ENCODE results near the gene CHRM4.
A peak's percentile ranks its signal among the peaks of the same experiment; 100 is the strongest.

The CHRM4 gene

DNA sequence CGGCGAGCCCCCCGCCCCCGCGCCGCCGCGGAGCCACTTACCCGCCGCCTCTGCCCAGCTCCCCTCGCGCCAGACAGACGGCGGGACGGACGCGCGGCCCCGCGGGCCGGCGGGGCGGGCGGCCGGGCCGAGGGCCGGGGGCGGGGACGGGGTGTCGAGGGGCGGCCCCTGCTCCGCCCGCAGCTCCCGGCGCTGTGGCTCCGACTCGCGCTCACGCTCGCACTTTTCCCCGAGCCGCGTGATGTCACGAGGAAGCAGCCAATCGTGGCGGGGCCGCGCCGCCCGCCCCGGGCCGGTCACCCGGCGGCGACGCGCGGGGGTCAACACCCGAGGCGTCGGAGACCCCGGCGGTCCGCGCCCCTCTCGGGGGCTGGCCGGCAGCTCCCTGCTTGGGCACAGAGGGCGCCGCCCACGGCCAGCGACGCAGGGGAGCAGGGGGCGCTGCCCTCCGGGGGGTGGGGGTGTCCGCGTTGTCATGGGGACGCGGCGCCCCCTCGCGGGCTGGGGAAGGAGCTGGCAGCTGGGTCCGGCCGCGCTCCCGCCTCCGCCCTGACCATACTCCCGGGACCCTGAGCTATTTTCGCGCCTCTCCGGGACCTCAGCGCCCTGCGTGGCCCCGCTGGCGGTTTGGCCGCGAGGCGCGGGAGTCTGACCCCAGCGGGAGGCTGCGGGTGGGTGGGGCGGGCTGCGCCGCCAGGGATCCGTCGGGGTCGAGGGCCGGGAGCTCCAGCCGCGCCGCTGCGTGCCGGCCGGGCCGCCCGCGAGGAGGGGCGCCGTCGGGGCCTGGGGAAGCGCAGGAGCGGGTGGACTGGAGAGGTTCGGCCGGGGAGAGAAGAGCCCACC, at the start of gene CHRM4:
TSS of gene CHRM4 (minus strand) at position 199 of the 843 bp plus-strand sequence. CDS start 5,219 bp downstream, outside the sequence.
- Histone ChIP-seq H3K9ac (ENCODE audit: insufficient read length) (no peak within 1 kb of the TSS), H3K9me3 (ENCODE audit: low read depth, low read length) (no peaks in the 10 kb centered on the region), H3K4me3 (peak within 1 kb of the TSS; percentile 71), H3K36me3 (ENCODE audit: insufficient read depth, low read length) (no peaks in the 10 kb centered on the region), H3K27ac (no peak within 1 kb of the TSS)
- DNase-seq (ENCODE audit: low read depth, low spot score) = no peak
- TF ChIP-seq FOXP2 (optimal IDR thresholded peaks at IDR 0.05; ENCODE audit: control extremely low read depth, extremely low read length, insufficient read depth) = no peak
- TF ChIP-seq POLR2AphosphoS5 (IDR thresholded peaks at IDR 0.05; ENCODE audit: borderline replicate concordance, low read depth, low read length) = no peak
- TF ChIP-seq EZH2 (IDR thresholded peaks at IDR 0.05) = no peak

DNA sequence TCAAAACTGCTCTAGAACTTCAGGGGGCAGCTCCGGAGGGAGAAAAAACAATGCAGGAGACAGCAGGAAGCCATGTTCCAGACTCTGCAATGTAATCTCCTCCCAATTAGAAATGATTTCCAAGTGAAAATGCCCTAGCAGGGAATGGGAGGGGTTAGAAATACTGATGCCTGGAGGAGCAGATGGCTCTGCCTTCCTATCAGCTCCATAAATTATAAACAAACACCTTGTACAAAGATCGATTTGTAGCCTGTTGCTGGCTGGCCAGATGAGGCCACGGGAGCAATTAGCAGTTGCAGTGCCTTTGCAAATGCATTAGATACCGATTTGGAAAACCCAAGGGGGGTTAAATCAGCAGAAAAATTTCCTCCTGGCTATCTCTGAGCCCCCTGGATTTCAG, 46.6 kb upstream of the CHRM4 start:
- no peak overlapping the region for H3K4me3 ChIP-seq
- H3K36me3 ChIP-seq (ENCODE audit: insufficient read depth, low read length) = peaks cover 35% of the 10 kb centered on the region
- no peak overlapping the region for H3K27ac ChIP-seq
- no peak for DNase-seq (ENCODE audit: low read depth, low spot score)
- no peak overlapping the region for H3K9ac ChIP-seq (ENCODE audit: insufficient read length)
- no peaks in the 10 kb centered on the region for H3K9me3 ChIP-seq (ENCODE audit: low read depth, low read length)
- no peak for TF ChIP-seq FOXP2 (optimal IDR thresholded peaks at IDR 0.05; ENCODE audit: control extremely low read depth, extremely low read length, insufficient read depth)
- no peak for TF ChIP-seq EZH2 (IDR thresholded peaks at IDR 0.05)
- TF ChIP-seq POLR2AphosphoS5 (IDR thresholded peaks at IDR 0.05; ENCODE audit: borderline replicate concordance, low read depth, low read length) = no peak

DNA sequence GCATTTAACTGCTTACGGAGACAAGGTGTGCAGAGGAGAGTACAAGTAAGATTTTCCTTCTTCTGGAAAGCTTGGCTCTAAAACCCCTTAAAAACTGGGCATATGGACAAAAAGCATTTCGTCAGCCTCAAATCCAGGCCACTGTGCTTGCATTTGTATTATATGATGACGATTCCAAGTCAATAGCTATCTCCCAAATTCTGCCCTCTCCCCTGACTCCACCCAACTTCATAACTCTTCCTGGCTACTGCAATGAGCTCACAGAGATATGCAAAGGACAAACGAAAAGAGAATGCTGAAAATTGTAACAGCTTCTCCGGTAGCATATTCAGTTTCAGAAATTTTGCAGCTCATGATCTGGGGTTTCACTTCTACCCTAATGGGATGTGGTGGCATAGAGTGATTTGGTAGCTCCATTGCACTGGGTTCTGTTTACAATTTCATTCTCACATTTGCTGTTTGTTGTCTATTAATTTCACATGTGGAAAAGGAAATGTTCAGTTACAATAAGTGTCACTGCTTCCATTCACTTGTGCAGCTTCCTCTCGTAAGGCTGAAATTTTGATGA, 45.6 kb upstream of the CHRM4 start:
- no peak for DNase-seq (ENCODE audit: low read depth, low spot score)
- TF ChIP-seq POLR2AphosphoS5 (IDR thresholded peaks at IDR 0.05; ENCODE audit: borderline replicate concordance, low read depth, low read length) = no peak
- TF ChIP-seq FOXP2 (optimal IDR thresholded peaks at IDR 0.05; ENCODE audit: control extremely low read depth, extremely low read length, insufficient read depth) = no peak
- TF ChIP-seq EZH2 (IDR thresholded peaks at IDR 0.05) = no peak
- Histone ChIP-seq H3K36me3 (ENCODE audit: insufficient read depth, low read length) (peaks cover 32% of the 10 kb centered on the region), H3K9me3 (ENCODE audit: low read depth, low read length) (no peaks in the 10 kb centered on the region), H3K9ac (ENCODE audit: insufficient read length) (no peak overlapping the region), H3K4me3 (no peak overlapping the region), H3K27ac (no peak overlapping the region)

DNA sequence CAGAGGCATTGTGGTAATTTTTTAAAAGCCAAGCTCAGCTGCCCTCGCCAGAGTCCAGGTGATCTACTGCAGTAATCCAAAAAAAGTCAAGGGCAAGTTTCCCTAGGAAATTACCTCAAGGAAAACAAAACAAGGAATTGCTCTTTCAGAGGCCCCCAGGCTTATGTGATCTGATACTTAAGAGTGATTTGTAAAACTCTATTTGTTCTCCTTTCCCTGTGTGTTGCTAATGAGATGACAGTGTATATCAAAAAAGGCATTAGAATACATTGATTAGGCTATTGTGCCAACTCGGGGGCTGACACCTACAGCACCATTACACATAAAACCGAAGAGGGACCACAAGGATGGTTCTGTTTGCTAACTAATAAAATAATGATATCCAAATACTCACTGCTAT, 44.5 kb upstream of the CHRM4 start:
- Histone ChIP-seq H3K9ac (ENCODE audit: insufficient read length) (no peak overlapping the region), H3K9me3 (ENCODE audit: low read depth, low read length) (no peaks in the 10 kb centered on the region), H3K36me3 (ENCODE audit: insufficient read depth, low read length) (peaks cover 26% of the 10 kb centered on the region; the same call in 1 of the 2 replicates), H3K27ac (no peak overlapping the region), H3K4me3 (no peak overlapping the region)
- no peak for DNase-seq (ENCODE audit: low read depth, low spot score)
- TF ChIP-seq FOXP2 (optimal IDR thresholded peaks at IDR 0.05; ENCODE audit: control extremely low read depth, extremely low read length, insufficient read depth) = no peak
- TF ChIP-seq EZH2 (IDR thresholded peaks at IDR 0.05) = no peak
- TF ChIP-seq POLR2AphosphoS5 (IDR thresholded peaks at IDR 0.05; ENCODE audit: borderline replicate concordance, low read depth, low read length) = no peak

DNA sequence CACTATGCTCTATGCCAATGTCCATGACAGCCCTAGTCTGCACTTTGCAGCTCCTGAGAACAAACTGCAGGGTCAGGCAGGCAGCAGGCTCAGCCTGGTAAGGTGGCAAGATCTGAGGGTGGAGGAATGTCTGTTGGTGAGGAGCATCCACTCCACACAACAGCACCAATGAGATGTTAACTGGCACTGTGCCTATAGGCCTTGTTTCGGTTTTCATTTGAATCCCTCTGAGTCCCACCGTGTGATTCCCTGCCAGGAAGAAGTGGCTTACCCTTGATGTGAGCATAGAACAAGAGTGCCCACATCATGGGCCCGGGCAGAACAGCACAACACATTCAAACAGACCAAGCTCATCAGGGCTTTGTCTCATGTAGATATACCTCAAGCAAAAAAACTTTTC, 44.1 kb upstream of the CHRM4 start:
- DNase-seq (ENCODE audit: low read depth, low spot score) = no peak
- TF ChIP-seq FOXP2 (optimal IDR thresholded peaks at IDR 0.05; ENCODE audit: control extremely low read depth, extremely low read length, insufficient read depth) = no peak
- TF ChIP-seq EZH2 (IDR thresholded peaks at IDR 0.05) = no peak
- TF ChIP-seq POLR2AphosphoS5 (IDR thresholded peaks at IDR 0.05; ENCODE audit: borderline replicate concordance, low read depth, low read length) = no peak
- Histone ChIP-seq H3K9me3 (ENCODE audit: low read depth, low read length) (no peaks in the 10 kb centered on the region), H3K9ac (ENCODE audit: insufficient read length) (no peak overlapping the region), H3K27ac (no peak overlapping the region), H3K36me3 (ENCODE audit: insufficient read depth, low read length) (peaks cover 23% of the 10 kb centered on the region; the same call in 1 of the 2 replicates), H3K4me3 (no peak overlapping the region)

DNA sequence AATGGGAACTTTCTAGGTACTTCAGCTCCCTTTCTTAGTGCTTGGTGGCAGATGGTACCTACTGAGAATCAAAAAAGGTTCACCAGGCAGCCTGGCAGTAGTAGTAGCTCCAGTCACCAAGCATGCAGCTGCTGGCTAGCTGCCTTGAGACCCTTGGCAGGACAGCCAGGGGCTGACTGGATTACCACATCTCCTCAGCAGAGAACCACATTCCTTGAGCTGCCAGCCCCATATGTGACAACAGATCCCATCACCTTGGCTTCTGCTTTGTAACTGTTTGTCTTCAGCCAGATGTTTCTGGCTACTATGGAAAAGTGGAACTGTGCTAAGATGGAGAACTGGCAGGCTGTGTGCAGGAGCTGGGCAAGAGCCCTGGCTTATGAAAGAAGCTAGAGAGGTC, 39.6 kb upstream of the CHRM4 start:
- Histone ChIP-seq H3K27ac (no peak overlapping the region), H3K36me3 (ENCODE audit: insufficient read depth, low read length) (peaks cover 21% of the 10 kb centered on the region), H3K9ac (ENCODE audit: insufficient read length) (no peak overlapping the region), H3K4me3 (no peak overlapping the region), H3K9me3 (ENCODE audit: low read depth, low read length) (no peaks in the 10 kb centered on the region)
- TF ChIP-seq POLR2AphosphoS5 (IDR thresholded peaks at IDR 0.05; ENCODE audit: borderline replicate concordance, low read depth, low read length) (no peak), FOXP2 (optimal IDR thresholded peaks at IDR 0.05; ENCODE audit: control extremely low read depth, extremely low read length, insufficient read depth) (no peak), EZH2 (IDR thresholded peaks at IDR 0.05) (no peak)
- DNase-seq (ENCODE audit: low read depth, low spot score) = no peak

DNA sequence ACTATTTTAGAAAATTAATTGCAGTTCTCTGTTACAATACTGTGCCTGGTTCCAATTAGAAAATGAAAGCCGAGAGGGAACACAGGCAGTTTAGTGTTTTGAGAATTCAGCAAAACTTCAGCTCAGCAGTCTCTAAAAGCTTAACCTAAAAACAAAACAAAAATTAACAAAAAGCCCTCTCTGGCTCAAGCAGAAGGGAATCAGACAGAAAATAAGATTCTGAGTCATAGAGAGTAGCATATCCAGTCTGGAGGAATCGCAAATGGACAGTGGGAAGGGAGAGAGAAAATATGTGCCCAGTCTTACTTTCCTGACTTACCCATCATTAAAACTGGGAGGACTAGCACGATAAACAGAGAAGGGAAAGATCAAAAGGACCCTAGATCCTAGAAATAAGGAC, 38.1 kb upstream of the CHRM4 start:
- Histone ChIP-seq H3K36me3 (ENCODE audit: insufficient read depth, low read length) (peaks cover 19% of the 10 kb centered on the region), H3K9ac (ENCODE audit: insufficient read length) (peak overlapping the region; percentile 54), H3K4me3 (peak overlapping the region; percentile 44), H3K27ac (peak overlapping the region; percentile 91), H3K9me3 (ENCODE audit: low read depth, low read length) (no peaks in the 10 kb centered on the region)
- TF ChIP-seq FOXP2 (optimal IDR thresholded peaks at IDR 0.05; ENCODE audit: control extremely low read depth, extremely low read length, insufficient read depth) = no peak
- no peak for TF ChIP-seq EZH2 (IDR thresholded peaks at IDR 0.05)
- TF ChIP-seq POLR2AphosphoS5 (IDR thresholded peaks at IDR 0.05; ENCODE audit: borderline replicate concordance, low read depth, low read length) = no peak
- DNase-seq (ENCODE audit: low read depth, low spot score) = no peak

DNA sequence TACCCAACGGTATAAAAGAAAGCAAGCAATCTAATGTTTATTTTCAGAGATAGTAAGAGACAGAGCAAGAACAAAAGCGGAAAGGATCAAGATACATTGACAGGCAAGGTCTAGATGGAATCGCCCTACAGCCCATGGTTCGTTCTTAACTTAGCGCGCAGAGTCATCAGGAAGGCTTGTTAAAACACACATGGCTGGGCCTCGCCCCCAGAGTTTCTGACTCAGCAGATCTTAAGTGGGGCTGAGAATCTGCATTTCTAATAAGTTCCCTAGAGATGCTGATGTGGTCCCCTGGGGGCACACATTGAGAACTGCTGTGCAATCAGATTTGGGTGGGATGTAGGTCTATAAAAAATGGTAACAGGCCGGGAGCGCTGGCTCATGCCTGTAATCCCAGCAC, 35.8 kb upstream of the CHRM4 start:
- DNase-seq (ENCODE audit: low read depth, low spot score) = peak; percentile 98
- peak overlapping the region; percentile 61 for H3K4me3 ChIP-seq
- no peak overlapping the region for H3K9ac ChIP-seq (ENCODE audit: insufficient read length)
- H3K9me3 ChIP-seq (ENCODE audit: low read depth, low read length) = no peaks in the 10 kb centered on the region
- H3K27ac ChIP-seq = peak overlapping the region; percentile 74
- H3K36me3 ChIP-seq (ENCODE audit: insufficient read depth, low read length) = peaks cover 4% of the 10 kb centered on the region
- peak; percentile 58; the same call in 1 of the 2 replicates for TF ChIP-seq POLR2AphosphoS5 (IDR thresholded peaks at IDR 0.05; ENCODE audit: borderline replicate concordance, low read depth, low read length)
- no peak for TF ChIP-seq EZH2 (IDR thresholded peaks at IDR 0.05)
- no peak for TF ChIP-seq FOXP2 (optimal IDR thresholded peaks at IDR 0.05; ENCODE audit: control extremely low read depth, extremely low read length, insufficient read depth)

Data from SK-N-MC (cell line).